Activated naive CD4-positive, alpha-beta T cell treated with anti-CD3 and anti-CD28 coated beads, Interleukin-2, amount 50 U/mL, for 72 hours (primary cell): ENCODE measurements around the gene COL25A1. TPM values are rescaled to one million over a fixed set of nuclear protein-coding genes. Genes with fewer than 3 reads are reported as not detected.
"Not testable (repeated sequence)": the region's sequence is repeated elsewhere in the genome, so short reads cannot be mapped to it uniquely, and the experiment has no call there.

ENCODE experiments used
- ATAC-seq, 2 donors: fragments of 150-1000 bp; cut with Tn5 transposase; 2 replicates each; pipeline ENCODE4 v1.10.0; 2021; ENCODE audit warnings: mild to moderate bottlenecking in 2 of 2, moderate library complexity in 2 of 2
- DNase-seq, 2 donors: peaks; one replicate each; pipeline ENCODE4 v3.0.0; 2021 to 2022; ENCODE audit warnings: low spot score in 2 of 2
- H3K27ac Mint-ChIP-seq, 2 donors: one replicate each; pipeline ENCODE4 v1.8.0; 2022; ENCODE audit warnings: mild to moderate bottlenecking in 2 of 2, mixed read lengths in 2 of 2
- H3K36me3 Mint-ChIP-seq, 2 donors: one replicate each; pipeline ENCODE4 v1.8.0; 2022; ENCODE audit warnings: mixed read lengths in 2 of 2
- H3K9me3 Mint-ChIP-seq, 2 donors: one replicate each; pipeline ENCODE4 v1.8.0; 2022; ENCODE audit warnings: mixed read lengths in 2 of 2
- total RNA-seq, 2 donors: library from RNA; stranded (reverse); gene quantifications; one replicate each; pipeline ENCODE4 v1.2.3, GENCODE V29; 2022

Gene COL25A1
- total RNA-seq, 2 donors from 2014 or later, result not detected

DNA sequence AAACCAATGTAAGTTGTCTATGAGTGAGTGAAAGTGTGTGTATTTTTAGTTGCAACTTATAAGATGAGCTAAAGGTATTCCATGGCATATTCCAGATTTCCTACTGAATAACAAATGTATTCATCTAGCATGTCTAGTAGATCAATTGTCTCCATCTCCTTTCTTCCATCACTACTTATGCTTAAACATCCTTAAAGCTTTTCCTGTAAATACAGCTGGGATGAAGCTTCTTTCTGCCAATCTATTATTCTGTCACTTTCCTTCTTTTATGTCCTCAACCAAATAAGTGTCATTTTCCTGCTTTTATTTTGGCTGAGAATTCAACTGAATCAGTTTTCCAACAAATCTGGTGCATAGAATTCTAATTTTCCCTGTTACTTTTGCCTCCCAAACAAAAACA, 136.3 kb downstream of the COL25A1 start:
- ATAC-seq, result no peak
- Mint-ChIP-seq H3K36me3 (no peaks in the 10 kb centered on the region), H3K9me3 (no peaks in the 10 kb centered on the region)

DNA sequence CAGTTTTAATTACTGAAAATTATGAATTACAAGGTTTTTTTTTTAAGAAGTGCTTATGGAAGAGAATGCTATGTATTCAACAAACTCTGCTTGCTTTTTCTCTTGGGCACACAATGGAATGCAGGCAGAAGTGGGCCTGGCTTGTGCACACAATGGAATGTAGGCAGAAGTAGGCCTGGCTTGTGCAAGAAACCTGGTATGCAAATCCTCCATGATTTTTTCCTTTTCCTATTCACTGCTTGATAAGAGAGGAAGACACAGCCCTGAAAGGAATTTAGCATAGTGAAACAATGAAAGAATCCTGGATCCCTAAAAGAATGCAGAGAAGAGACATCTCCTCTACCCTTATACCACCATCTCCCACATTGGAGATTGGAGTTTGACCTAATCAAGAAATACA, 138.4 kb downstream of the COL25A1 start:
- DNase-seq (no peak), ATAC-seq (no peak)
- no peaks in the 10 kb centered on the region for H3K36me3 Mint-ChIP-seq
- no peak overlapping the region for H3K27ac Mint-ChIP-seq
- H3K9me3 Mint-ChIP-seq, result no peaks in the 10 kb centered on the region

More for the DNA sequence above, 136.3 kb downstream of the COL25A1 start:
- H3K27ac Mint-ChIP-seq, result no peak overlapping the region
- no peak for DNase-seq

DNA sequence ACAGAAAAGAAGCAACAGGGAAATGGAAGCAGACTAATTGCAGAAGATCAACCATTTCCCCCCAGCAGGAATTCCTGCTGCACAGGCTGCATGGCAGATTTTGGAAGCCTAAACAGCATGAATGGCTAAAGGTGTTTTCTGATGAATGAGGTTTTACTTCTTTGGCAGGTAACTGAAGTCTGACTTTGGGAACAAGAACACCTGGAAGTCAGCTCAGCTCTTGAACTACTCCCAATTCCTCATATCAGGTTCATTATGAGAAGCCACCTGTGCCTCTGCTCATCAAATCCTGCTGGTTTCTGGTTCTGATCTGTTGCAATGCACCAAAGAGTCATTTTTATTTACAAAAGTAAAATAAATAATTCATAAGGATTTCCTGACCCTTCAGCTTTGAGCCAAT, 139.0 kb downstream of the COL25A1 start:
- DNase-seq, result no peak
- no peaks in the 10 kb centered on the region for H3K36me3 Mint-ChIP-seq
- no peak for ATAC-seq
- H3K9me3 Mint-ChIP-seq, result no peaks in the 10 kb centered on the region
- H3K27ac Mint-ChIP-seq, result no peak overlapping the region

DNA sequence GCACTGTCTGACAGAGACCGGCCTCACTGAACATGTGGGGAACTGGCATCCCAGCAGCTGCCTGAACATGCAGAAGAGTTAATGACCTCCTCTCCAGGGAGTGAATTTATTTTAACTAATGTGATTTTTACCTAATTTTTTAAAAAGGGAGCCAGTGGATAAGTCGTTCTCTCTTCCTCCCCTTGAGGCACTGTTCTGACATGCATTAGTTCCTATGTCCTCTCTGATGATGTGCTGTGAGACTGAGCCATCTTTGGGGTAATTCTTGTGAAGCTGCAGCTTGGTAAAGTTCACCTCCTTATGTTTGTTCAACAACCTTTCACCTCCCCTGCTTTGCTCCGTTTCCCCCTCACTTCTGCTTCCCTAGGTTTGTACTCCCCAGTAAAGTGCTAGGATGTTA, 139.7 kb downstream of the COL25A1 start:
- ATAC-seq (no peak), DNase-seq (no peak)
- Mint-ChIP-seq H3K27ac (no peak overlapping the region), H3K9me3 (no peaks in the 10 kb centered on the region), H3K36me3 (no peaks in the 10 kb centered on the region)

DNA sequence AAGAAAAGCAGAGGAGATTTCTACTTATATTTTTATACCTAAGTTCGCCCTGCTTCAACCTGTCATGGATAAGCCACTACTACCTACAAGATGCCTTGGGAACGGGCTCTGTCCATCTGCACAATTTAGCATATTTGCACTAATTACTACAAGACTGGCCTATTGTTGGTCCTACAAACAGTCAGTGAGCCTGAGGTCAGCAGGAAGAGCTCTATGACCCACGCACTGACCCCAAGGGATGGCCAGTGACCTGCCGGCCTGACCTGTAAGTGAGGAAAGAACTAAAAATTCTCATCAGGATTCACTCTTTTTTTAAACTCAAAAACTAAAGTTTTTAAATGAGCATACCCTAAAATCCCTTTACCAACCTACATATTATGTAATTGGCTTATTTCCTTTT, 142.0 kb downstream of the COL25A1 start:
- ATAC-seq, result no peak
- Mint-ChIP-seq H3K36me3 (no peaks in the 10 kb centered on the region), H3K27ac (no peak overlapping the region), H3K9me3 (no peaks in the 10 kb centered on the region)
- DNase-seq, result no peak

DNA sequence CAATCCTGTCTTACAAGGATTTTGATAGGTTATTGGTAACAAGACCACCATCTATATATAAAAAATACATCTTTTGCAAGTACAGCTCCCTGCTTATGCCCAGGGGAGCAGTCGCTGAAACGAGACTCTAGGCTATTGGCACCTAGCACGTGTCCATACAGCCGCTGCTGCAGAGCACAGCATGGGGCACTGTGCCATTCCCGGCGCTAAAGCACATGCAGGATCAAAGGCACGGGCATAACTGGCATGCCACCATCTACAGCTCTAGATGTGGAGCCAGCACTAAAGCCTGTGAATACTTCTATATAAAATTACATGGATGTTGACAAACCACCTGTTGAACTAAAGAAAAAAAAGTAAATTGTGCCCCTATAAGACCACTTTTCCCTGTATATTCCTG, 144.8 kb downstream of the COL25A1 start:
- ATAC-seq (no peak), DNase-seq (no peak)
- H3K36me3 Mint-ChIP-seq, result no peaks in the 10 kb centered on the region

DNA sequence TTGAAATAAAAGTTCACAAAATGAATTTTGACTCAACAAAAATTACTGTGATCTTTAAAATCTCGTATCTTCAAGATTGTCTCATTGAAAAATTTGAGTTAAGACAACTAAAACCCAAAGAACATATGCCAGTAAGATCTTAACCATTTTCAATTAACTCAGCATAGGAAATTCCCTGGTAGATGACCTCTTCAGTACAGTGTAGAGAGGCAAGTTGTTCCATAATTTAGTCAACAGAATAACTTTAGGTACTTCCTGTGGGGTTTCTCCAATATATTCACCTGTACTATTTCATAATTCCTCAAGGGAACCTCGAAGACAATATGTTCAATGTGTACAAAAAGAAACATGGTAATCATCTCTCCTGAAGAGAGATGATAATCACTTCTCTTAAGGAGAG, 145.3 kb downstream of the COL25A1 start:
- no peak for DNase-seq
- no peaks in the 10 kb centered on the region for H3K36me3 Mint-ChIP-seq
- no peak overlapping the region for H3K27ac Mint-ChIP-seq
- ATAC-seq, result no peak
- H3K9me3 Mint-ChIP-seq, result no peaks in the 10 kb centered on the region

More for the DNA sequence above, 144.8 kb downstream of the COL25A1 start:
- no peaks in the 10 kb centered on the region for H3K9me3 Mint-ChIP-seq
- H3K27ac Mint-ChIP-seq, result no peak overlapping the region

DNA sequence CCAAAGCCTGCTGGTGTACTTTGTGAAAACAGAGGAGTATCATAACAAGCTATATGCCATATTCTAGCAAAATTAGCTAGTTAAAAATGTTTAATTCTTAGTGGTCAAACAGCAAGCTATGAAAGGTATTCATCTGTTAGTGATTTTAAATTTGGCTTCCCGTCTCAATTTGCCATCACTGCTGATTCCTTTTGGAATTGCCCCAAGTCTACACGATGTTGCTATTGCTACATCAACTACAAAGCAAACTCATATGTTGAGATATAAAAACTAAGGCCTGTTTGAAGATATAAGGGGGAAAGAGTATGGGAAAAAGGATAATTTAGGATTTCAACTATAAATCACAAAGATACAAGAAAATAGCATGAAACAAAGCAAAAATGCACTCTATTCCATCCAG, 146.1 kb downstream of the COL25A1 start:
- Mint-ChIP-seq H3K9me3 (no peaks in the 10 kb centered on the region), H3K27ac (no peak overlapping the region), H3K36me3 (no peaks in the 10 kb centered on the region)
- ATAC-seq, result no peak
- no peak for DNase-seq

DNA sequence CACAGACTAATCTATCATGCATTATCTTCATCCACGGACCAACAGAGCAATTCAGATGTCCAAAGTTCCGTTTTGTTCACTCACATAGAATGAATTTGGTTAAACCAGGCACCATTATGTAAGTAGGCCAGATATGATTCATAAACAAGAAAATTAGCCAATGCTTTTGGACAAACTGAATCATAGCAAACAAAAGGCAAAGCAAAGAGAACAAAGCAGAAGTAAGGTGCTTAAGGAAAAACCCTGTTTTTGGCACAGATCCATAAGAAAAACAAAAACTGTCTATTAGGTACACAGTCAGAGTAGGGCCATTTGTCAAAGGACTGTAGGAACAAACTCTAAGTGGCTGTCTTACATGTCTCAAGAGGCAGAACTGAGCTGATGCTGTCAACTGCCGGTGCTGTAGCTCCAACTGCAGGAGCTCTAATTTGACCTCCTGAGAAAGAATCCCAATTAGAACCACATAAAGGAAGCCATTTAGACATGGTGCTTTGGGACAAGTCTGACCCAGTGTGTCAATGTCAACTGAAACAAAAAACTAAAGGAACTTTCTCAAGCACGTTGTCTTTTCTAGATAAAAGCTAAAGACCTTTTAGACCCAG, 146.7 kb downstream of the COL25A1 start:
- DNase-seq (no peak), ATAC-seq (no peak)
- no peak overlapping the region for H3K27ac Mint-ChIP-seq
- H3K9me3 Mint-ChIP-seq, result no peaks in the 10 kb centered on the region
- no peaks in the 10 kb centered on the region for H3K36me3 Mint-ChIP-seq

DNA sequence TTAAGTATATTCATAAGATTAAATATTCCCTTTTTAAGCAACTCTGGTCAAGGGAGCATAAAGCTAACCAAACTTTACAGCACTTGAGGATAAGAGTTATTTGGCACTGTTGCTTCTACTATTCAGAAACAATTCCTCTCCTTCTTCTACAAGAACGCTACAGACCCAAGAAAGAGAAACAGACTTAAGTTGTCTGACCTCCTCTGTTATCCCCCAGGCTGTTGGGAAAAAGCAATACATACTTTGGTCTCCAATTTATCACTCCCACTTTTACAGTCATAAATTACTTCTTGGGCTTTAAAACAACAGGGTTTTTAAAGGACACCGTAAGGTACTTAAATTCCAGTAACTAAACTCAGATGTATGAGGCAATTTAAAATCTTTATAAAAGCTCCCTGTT, 147.4 kb downstream of the COL25A1 start:
- Mint-ChIP-seq H3K9me3 (no peaks in the 10 kb centered on the region), H3K36me3 (no peaks in the 10 kb centered on the region), H3K27ac (no peak overlapping the region)
- DNase-seq (no peak), ATAC-seq (no peak)

DNA sequence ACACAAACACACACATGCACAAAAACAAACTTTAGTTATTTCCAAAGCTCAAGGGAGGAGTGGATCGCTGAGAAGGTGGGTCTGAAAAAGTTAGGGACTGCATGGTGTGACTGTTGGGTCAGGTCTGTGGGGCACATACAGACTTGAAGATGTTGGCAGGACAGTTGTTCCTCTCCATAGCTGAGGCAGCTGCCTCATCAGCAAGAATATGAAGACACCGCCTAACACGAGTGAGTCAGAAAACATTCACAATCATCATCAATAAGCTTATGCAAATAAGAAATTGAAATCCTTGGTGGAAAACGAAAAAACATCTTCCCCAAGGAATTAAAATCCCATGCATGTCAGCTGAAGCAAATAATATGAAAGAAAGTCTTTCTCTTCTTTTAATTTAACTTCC, 148.0 kb downstream of the COL25A1 start:
- no peak for DNase-seq
- Mint-ChIP-seq H3K27ac (no peak overlapping the region), H3K9me3 (no peaks in the 10 kb centered on the region), H3K36me3 (no peaks in the 10 kb centered on the region)
- ATAC-seq, result no peak

DNA sequence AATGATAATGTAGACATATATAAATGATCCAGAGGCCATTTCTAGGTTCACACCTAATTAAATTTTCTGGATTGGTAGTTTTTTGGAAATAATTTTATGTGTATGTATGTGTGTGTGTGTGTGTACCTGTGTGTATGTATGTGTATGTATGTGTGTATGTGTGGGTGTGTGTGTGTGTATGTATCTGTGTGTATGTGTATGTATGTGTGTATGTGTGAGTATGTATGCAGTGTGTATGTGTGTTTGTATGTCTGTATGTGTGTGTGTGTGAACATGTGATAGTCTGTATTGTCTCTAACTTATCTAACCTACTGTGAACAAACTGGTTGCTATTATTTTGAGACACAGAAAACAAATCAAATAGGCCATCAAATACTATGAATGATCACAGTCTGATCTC, 152.6 kb downstream of the COL25A1 start:
- DNase-seq, result no peak
- no peaks in the 10 kb centered on the region for H3K9me3 Mint-ChIP-seq

DNA sequence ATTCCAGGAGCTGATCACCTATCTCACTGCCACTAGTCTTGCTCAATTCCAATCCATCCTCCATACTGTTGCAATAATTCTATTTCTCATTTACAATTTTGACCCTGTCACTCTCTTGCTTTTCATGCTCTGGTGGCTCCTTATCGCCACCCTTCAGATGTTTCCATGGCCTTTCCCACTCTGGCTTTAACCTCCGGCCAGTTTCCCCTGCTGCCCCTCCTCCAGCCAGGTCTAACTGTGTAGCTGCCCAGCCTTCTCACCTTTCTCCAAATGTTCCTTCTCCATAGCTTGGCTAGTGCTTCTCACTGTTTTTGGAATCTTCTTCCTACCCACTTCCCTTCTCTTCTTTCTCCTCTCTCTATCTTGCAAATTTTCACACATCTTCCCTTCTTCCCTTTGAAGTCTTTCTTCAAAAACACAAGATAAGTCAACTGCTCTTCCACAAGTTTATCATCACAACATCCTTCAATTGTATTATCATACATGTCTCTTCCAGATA, 153.8 kb downstream of the COL25A1 start:
- Mint-ChIP-seq H3K27ac (no peak overlapping the region), H3K9me3 (peaks cover 0 to under 1% of the 10 kb centered on the region in 2 donors), H3K36me3 (peaks cover 0 to 1% of the 10 kb centered on the region in 2 donors)
- ATAC-seq (no peak), DNase-seq (no peak)

More for the DNA sequence above, 152.6 kb downstream of the COL25A1 start:
- Mint-ChIP-seq H3K27ac (no peak overlapping the region), H3K36me3 (no peaks in the 10 kb centered on the region)
- no peak for ATAC-seq

DNA sequence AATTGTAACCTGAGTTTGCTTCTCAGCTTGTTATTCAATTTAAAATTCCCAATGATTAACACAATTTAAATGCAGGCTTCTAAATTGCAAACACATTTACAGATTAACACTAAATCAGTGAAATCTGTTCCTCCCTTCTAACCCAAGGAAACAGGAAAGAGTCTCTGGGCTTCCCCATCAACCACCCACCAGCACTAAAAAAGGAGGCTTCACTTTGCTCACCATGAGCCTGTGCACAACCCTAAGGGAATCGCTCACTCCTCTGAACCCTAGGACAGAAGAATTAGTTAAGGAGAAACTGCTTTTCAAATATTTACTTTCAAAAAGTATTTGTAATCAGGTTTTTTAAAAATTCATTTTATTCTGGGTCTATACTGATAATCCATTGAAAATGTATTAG, 155.3 kb downstream of the COL25A1 start:
- DNase-seq, result no peak
- ATAC-seq, result no peak
- Mint-ChIP-seq H3K9me3 (peaks cover 2 to 12% of the 10 kb centered on the region in 2 donors), H3K36me3 (peaks cover 0 to 8% of the 10 kb centered on the region in 2 donors), H3K27ac (no peak overlapping the region)

DNA sequence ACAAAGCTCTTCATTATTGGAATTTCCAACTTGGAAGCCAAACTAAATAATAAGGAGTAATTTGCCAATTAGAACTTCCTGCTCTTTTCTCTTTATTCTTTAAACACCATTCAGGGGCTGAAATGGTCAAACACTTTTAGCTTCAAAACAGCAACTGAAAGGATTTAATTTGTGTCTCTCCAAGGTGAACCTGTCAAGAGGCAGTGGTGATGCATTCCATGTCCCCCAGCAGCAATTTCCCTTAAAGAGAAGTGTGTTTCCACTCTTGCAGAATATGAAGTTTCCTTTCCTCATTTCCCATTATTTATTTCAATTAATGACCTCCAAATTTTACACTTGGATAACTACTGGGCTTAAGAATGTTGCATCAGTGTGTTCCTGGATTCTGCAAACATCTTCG, 156.0 kb downstream of the COL25A1 start:
- peaks cover 8 to 18% of the 10 kb centered on the region in 2 donors for H3K9me3 Mint-ChIP-seq
- DNase-seq, result no peak
- ATAC-seq, result no peak
- no peak overlapping the region for H3K27ac Mint-ChIP-seq
- peaks cover 0 to 12% of the 10 kb centered on the region in 2 donors for H3K36me3 Mint-ChIP-seq

DNA sequence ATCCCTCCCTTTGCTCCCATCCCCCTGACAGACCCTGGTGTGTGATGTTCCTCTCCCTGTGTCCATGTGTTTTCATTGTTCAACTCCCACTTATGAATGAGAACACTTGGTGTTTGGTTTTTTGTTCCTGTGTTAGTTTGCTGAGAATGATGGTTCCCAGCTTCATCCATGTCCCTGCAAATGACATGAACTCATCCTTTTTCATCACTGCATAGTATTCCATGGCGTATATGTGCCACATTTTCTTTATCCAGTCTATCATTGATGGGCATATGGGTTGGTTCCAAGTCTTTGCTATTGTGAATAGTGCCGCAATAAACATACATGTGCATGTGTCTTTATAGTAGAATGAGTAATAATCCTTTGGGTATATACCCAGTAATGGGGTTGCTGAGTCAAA, 164.3 kb downstream of the COL25A1 start:
- not testable (repeated sequence) for H3K36me3 Mint-ChIP-seq, H3K27ac Mint-ChIP-seq, DNase-seq, ATAC-seq
- peaks cover 8 to 12% of the 10 kb centered on the region in 2 donors for H3K9me3 Mint-ChIP-seq

DNA sequence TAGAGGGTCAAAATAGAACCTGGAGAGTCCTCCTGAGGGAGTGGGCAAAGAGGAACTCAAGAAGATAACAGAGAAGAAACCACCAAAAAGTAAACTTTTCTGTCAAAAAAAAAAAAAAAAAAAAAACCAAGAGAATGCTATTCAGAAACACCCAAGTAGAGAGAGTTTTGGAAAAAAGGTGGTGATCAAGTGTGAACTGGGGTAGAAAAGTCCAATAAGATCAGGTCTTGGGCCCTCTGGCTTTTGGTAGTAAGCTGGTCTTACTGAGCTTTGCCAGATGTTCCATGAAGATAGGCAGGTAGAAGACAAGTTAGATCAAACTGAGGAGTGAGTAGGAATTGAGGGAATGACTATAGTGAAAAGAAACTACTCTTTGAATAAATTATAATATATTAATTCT, 167.5 kb downstream of the COL25A1 start:
- no peak overlapping the region for H3K27ac Mint-ChIP-seq
- no peaks in the 10 kb centered on the region for H3K36me3 Mint-ChIP-seq
- no peak for DNase-seq
- no peak for ATAC-seq
- no peaks in the 10 kb centered on the region for H3K9me3 Mint-ChIP-seq

DNA sequence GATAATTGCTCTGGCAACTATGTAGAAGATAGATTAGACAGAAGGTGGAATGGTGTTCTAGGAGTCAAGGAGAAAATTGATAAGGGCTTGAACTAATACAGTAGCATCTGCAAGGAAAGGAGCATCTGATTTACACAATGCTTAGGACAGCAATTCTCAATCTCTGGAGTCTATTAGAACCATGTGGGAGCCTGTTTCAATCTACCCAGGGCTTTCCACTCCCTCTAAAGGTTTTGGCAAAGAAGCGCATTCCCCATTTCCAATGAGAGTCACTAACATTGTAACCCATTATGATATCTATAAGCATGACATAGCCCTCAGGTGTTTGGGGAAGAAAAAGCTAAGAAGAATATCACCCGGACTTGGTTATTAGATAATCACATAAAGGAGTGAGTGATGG, 168.2 kb downstream of the COL25A1 start:
- no peak for ATAC-seq
- no peak for DNase-seq
- H3K27ac Mint-ChIP-seq, result no peak overlapping the region
- H3K36me3 Mint-ChIP-seq, result no peaks in the 10 kb centered on the region
- no peaks in the 10 kb centered on the region for H3K9me3 Mint-ChIP-seq
